DMS53 treated with DMSO at 0.1 percent for 48 hours (cell line): Measurements from ENCODE around the gene CDC42.
"Not testable (repeated sequence)": the region's sequence is repeated elsewhere in the genome, so short reads cannot be mapped to it uniquely, and the experiment has no call there.

Experiments
- DNase-seq: peaks from one replicate; lab custom pipeline; 2025; ENCODE audit not compliant: unreplicated experiment; lab: John Stamatoyannopoulos, UW

The CDC42 gene

DNA sequence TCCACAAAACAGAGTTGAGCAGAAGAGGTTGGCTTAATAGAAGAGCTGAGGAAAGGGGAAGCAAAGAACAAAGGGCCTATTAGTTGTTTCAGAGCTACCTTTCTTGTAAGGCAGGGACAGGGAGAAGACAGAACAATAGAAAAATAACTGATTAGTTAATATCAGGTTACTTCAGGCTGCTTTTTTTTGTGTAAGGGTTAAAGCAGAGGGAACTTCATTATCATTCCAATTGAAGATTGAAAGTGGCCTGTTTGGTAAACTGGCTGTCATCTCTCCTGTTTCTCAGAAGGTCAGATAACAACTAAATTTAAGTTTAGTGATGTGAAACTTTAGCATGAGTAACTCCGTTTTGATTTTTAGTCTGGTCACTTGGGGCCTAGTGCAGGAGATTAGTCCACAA lies 22.3 kb downstream of the CDC42 start:
- DNase-seq, result no peak

DNA sequence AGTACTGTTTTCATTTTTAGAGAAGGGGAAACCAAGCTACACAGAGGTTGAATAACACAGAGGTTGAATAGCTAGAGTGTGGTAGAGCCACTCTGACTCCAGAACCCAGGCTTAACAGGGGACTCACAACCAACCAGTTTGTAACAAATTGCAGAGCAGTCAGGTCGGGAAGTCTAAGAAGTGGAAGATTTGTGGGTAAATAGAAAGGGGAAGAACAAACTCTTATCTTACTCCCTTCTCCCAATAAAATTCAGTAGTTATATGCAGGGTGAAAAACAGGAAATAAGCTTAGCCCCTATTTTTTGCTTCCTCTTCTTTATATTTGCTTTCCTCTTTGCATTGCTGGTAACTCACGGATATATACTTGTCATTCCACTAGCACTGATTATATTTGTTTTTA lies 23.2 kb downstream of the CDC42 start:
- no peak for DNase-seq

GRCh38 chr1:22076346-22076745 lies 23.8 kb downstream of the CDC42 start:
- DNase-seq, result no peak

- no peak for DNase-seq
Observed at GRCh38 chr1:22077728-22078127, 25.2 kb downstream of the CDC42 start.

DNA sequence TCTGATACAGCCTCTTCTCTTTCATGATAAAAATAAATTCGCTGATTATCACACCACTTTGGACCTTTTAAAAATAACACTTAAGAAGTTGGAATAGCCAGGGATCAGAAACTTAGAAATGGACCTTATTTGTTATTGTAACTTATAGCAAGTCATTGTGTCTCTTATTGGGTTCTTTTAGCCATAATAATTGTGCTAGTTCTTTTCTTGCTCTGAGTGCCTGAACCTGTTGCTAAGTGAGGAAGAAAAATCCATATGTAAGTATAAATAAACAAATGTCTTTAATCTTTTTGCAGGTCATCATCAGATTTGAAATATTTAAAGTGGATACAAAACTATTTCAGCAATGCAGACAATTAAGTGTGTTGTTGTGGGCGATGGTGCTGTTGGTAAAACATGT lies 25.6 kb downstream of the CDC42 start:
- no peak for DNase-seq

DNA sequence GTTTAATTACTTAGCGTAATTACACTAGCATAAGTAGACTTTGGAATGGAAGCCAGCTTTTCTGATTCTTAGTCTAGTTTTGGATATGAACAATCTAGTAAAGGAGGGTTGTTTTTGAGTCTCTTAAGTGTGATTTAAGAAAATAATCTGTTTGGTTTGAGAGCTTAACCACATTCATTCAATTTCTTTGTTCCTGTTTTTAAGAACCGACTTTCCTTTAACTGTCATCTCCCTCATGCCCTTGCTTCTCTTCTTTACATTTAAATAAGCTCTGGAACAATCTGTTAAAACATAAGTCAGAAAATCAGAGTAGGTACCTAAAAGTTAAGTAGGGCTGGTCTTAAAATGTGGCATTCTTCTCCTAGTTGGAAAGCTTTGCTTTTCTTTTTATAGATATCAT lies 27.7 kb downstream of the CDC42 start:
- DNase-seq, result no peak

DNA sequence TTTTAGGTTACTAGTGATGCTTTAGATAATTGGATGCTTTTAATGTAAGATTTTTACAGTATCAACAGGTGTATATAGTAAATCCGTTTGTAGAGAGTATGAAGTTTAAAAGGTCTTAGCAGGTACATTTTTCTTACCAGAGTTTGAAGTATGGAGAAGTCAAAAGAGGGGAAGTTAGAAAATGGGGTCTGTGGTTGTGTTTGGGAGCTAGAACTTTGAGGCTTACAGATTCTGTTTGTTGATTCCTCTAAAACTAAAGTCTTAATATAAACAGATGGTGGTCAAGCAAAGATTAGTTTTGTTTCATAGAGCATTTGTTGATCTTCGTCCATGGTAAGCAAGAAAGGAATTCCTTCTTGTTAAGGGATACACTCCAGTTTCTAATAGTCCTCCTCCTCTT lies 35.8 kb downstream of the CDC42 start:
- DNase-seq, result no peak

DNA sequence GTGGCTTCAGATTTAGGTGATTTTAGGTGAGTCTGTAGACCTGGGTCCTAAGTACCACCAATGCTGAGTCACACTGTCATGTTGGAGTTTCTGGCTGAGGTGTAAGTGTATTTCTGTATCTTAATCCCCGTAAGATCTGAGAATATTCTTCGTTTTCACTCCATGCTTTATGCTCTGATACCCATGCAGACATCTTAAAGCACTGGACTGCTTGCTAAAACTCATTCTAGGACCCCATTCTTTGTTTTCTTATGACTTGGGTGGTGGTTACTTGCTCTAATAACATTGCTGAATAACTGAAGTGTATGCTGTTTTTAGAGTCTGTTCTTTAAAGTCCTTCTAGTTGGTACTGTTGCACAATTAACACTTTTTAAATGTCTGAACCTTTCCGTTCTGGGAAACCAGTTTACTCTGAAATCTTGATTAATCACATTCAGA lies 36.6 kb downstream of the CDC42 start:
- no peak for DNase-seq

- no peak for DNase-seq
Observed at GRCh38 chr1:22089787-22090186, 37.3 kb downstream of the CDC42 start.

DNA sequence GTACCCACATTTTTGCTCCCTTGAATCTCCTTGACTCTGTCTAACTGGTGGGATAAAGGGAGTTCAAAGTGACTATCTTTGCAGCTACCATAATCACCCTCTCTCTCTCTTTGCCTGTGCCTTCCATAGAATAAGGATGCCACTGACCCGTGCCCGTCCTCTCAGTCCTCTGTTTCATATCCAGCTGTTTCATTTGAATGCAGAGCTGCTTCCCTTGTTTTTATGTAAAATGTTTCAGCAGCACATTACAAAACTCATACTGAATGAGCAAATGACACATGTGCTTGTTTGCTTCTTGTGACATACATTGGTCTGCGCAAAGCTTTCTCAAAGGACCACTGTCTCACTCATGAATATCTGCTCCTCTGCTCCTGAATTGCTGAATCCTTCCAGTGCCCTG lies 38.4 kb downstream of the CDC42 start:
- DNase-seq, result no peak

DNA sequence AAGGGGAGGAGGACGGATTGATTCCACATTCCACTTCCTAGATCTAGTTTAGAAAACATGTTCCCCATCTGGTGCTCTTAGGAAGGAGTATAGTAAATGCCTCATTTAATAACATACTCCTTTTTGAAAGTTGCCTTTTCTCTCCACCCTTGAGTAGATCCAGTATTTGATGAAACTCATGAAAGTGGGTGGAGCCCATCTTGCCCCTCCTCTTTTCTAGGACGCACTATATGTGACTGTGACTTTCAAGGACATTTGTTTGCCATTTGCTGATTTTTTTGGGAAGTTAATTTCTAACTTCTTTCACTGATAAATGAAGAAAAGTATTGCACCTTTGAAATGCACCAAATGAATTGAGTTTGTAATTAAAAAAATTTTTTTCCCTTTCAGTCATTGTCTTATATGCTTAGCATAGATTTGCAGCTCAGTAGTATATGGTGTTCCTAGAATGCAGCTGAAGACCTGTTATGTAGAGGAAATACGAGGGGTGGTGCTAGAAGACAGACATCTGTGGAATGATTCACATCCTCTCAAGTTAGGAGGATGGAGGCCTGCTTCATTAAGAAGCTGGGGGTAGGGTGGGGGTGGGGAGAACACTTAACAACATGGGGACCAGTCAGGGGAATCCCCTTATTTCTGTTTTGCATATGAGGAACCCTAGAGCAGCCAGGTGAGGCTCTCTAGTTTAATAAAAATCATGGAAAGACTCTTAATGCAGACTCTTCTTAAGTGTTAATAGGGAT lies 39.7 kb downstream of the CDC42 start:
- not testable (repeated sequence) for DNase-seq

DNA sequence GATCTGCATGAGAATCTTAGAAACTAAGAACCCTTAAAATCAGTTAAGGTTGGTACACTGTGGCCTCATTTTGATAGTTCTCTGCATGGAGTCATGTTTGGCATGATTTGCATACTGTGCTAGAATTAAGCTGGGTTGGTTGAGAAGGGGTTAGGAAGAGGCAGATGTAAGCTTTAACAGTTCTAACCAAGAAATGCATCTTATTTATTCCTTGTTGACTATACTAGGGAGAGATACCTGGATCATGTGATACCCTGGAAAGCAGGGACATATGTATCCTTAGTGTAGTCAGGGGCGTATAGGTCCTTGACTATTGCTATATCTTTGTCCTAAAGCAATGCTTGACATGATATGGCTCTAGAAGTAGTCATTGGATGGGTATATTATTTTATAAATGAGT lies 41.0 kb downstream of the CDC42 start:
- DNase-seq, result no peak

DNA sequence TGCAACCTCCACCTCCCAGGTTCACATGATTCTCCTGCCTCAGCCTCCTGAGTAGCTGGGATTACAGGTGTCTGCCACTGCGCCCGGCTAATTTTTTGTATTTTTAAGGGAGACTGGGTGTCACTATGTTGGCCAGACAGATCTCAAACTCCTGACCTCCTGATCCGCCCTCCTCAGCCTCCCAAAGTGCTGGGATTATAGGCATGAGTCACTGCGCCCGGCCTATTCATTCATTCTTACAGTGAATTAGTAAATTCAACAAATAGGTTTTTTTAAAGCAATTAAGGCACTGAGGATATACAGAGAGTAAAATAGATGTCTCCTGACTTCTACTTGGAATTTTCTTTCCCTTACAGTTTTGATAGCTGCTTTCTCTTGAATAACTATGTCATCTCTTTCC lies 43.5 kb downstream of the CDC42 start:
- DNase-seq, result no peak

GRCh38 chr1:22096463-22096862 lies 44.0 kb downstream of the CDC42 start:
- no peak for DNase-seq

DNA sequence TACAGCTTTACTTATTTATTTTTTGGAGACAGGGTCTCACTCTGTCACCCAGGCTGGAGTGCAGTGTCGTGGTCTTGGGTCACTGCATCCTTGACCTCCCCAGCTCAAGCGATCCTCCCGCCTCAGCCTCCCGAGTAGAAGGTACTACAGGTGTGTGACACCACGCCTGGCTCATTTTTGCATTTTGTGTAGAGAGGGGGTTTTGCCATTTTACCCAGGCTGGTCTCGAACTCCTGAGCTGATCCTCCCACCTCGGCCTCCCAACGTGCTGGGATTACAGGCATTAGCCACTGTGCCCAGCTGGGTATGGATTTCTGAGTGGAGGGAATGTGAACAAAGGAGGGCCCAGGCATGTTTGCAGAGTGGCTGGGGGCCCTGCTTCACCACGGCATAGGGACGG lies 46.2 kb downstream of the CDC42 start:
- DNase-seq, result no peak

DNA sequence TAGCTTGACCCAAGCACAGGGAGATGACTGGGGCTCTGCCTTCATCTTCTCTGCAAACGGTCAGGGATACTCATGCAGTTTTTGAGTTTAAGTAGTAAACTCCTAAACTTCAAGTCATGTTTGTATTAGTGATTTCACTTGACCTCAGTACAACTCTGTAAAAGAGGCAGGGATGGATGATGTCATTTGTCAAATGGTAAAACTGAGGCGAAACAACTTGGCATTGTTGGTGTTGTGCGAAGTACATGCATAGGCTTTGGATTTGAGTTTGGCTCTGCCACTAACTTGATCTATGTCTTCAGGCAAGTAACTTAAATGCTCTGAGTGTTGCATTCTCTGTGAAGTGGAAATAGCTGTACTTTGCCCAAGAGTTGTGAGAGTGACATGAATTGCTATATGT lies 47.7 kb downstream of the CDC42 start:
- no peak for DNase-seq

GRCh38 chr1:22101199-22101598 lies 48.7 kb downstream of the CDC42 start:
- DNase-seq, result no peak

- no peak for DNase-seq
Observed at GRCh38 chr1:22101995-22102394, 49.5 kb downstream of the CDC42 start.

DNA sequence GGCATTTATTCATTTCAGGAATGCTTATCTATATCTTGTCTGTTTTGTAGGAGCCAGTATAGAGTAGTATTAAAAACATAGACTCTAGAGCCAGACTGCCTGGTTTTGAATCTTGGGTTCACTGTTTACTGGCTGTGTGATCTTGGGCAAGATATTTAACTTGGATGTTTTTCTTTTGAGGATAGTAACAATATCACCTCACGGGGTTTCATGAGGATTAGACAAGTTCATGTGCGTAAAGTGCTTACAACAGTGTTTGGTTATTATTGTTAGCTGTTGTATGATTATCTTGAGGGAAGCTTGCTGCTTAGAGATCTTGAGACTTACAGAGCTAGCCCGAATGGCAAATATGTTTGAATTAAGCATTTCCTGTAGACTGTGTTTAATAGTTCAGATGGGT lies 50.2 kb downstream of the CDC42 start:
- no peak for DNase-seq

- DNase-seq, result no peak
Observed at GRCh38 chr1:22104094-22104493, 51.6 kb downstream of the CDC42 start.

- no peak for DNase-seq
Observed at GRCh38 chr1:22104865-22105437, 52.4 kb downstream of the CDC42 start.

DNA sequence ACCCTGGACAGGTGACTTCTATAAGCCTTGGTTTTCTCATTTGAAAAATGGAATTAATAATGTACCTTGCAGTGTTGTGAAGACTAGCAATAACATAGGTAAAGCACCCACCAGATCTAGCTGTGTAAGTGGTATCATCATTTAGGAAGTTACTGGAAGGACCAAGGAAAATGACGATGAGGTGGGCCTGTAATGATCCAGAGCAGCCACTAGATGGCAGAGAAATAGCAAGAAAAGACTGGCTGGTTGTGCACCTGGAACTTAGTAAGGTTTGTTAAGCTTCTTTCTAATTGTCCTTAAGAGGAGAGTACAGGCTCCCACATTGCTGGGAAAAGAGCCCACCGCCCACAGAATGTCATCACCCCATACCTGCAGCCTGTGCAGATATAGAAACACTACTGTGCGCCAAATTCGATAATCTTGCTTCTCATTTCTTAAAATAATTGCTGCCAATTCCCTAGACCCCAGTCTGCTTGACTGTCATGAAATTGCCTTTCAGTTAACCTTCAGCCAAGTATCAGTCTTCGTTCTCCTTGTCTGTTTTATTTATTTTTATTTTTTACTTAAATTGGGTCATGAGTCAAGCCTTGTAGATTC lies 53.2 kb downstream of the CDC42 start:
- peak; percentile 59 for DNase-seq

GRCh38 chr1:22107126-22107525 lies 54.6 kb downstream of the CDC42 start:
- DNase-seq, result no peak
